GM23248 (cell line): ENCODE results near the gene CBY2. TPM values are rescaled to one million over a fixed set of nuclear protein-coding genes. Genes with fewer than 3 reads are reported as not detected.
"Not testable (repeated sequence)": the region's sequence is repeated elsewhere in the genome, so short reads cannot be mapped to it uniquely, and the experiment has no call there.

Experiments
- DNase-seq: peaks from one replicate; pipeline ENCODE4 v3.0.0-alpha.2; 2015
- H2AFZ ChIP-seq: fragments of 200-600 bp; sonication (generic); 2 replicates; pipeline ENCODE4 v1.6.1; 2016; ENCODE audit warnings: antibody characterized with exemption
- H3F3A ChIP-seq: fragments of 200-600 bp; sonication (generic); 2 replicates; pipeline ENCODE4 v1.6.1; 2016; ENCODE audit warnings: mild to moderate bottlenecking, antibody characterized with exemption, mixed run types; ENCODE audit not compliant: insufficient read depth
- H3K27ac ChIP-seq: fragments of 200-600 bp; sonication (generic); 2 replicates; pipeline ENCODE4 v1.5.1; 2016; ENCODE audit warnings: mild to moderate bottlenecking
- H3K27me3 ChIP-seq: fragments of 200-600 bp; sonication (generic); replicated peaks from 2 replicates; pipeline ENCODE4 v1.6.1; 2016; ENCODE audit warnings: mild to moderate bottlenecking; ENCODE audit not compliant: insufficient read depth
- H3K36me3 ChIP-seq: fragments of 200-600 bp; sonication (generic); 2 replicates; pipeline ENCODE4 v1.6.1; 2016; ENCODE audit warnings: low read depth, mild to moderate bottlenecking
- H3K4me1 ChIP-seq: fragments of 200-600 bp; sonication (generic); 2 replicates; pipeline ENCODE4 v1.6.1; 2016; ENCODE audit warnings: mild to moderate bottlenecking; ENCODE audit not compliant: insufficient read depth
- H3K4me2 ChIP-seq: fragments of 200-600 bp; sonication (generic); one replicate; pipeline ENCODE4 v1.6.1; 2016; ENCODE audit warnings: mild to moderate bottlenecking; ENCODE audit not compliant: unreplicated experiment
- H3K4me3 ChIP-seq: fragments of 200-600 bp; sonication (generic); 2 replicates; pipeline ENCODE4 v1.5.1; 2016; ENCODE audit warnings: mild to moderate bottlenecking
- H3K79me2 ChIP-seq: fragments of 200-600 bp; sonication (generic); 2 replicates; pipeline ENCODE4 v1.6.1; 2016; ENCODE audit warnings: mild to moderate bottlenecking; ENCODE audit not compliant: insufficient read depth
- H3K9ac ChIP-seq: fragments of 200-600 bp; sonication (generic); 2 replicates; pipeline ENCODE4 v1.6.1; 2016; ENCODE audit warnings: mild to moderate bottlenecking
- H3K9me2 ChIP-seq: fragments of 200-600 bp; sonication (generic); 2 replicates; pipeline ENCODE4 v1.6.1; 2016; ENCODE audit warnings: mixed run types, mild to moderate bottlenecking, moderate library complexity; ENCODE audit not compliant: insufficient read depth
- H3K9me3 ChIP-seq: fragments of 200-600 bp; sonication (generic); one replicate; pipeline ENCODE4 v1.6.1; 2017; ENCODE audit warnings: low read depth
- H4K20me1 ChIP-seq: fragments of 200-600 bp; sonication (generic); 2 replicates; pipeline ENCODE4 v1.6.0; 2016; ENCODE audit not compliant: insufficient read depth
- EZH2 ChIP-seq: fragments of 200-600 bp; sonication (generic); IDR thresholded peaks from 2 replicates; pipeline ENCODE4 v1.6.1; 2018; ENCODE audit warnings: antibody characterized with exemption, mild to moderate bottlenecking; ENCODE audit not compliant: insufficient read depth, poor library complexity, severe bottlenecking
- EZH2phosphoT487 ChIP-seq: fragments of 200-600 bp; sonication (generic); IDR thresholded peaks from 2 replicates; pipeline ENCODE4 v1.6.1; 2018; ENCODE audit warnings: antibody characterized with exemption, moderate library complexity, mild to moderate bottlenecking, low read depth; ENCODE audit not compliant: insufficient read depth
- WGBS, 2 experiments: methylation state at CpG; one replicate each; pipeline ENCODE4 v1.1.6; 2015 to 2017; ENCODE audit warnings: low lambda C conversion rate in 2 of 2, low coverage in 1 of 2; ENCODE audit errors: missing lambda C conversion rate in 2 of 2; 5-methylcytosine and 5-hydroxymethylcytosine counted together
- in situ Hi-C: fragments of 300-500 bp; cut with MboI; formaldehyde crosslinking; loops from 2 replicates; pipeline ENCODE4 v1.15.0; 2020
- polyA plus RNA-seq: library from polyadenylated mRNA; unstranded; fragments of >200 nt; fragmentation: Nextera tagmentation; extraction: Ambion mirVana; gene quantifications from 2 replicates; pipeline ENCODE4 v1.2.1, GENCODE V29; 2016
- total RNA-seq: library from RNA; depleted of rRNA; stranded (reverse); fragments of >200 nt; shearing (Covaris generic); gene quantifications from 2 replicates; pipeline ENCODE4 v1.2.3, GENCODE V29; 2014; rRNA removed

CBY2 gene, protein sequence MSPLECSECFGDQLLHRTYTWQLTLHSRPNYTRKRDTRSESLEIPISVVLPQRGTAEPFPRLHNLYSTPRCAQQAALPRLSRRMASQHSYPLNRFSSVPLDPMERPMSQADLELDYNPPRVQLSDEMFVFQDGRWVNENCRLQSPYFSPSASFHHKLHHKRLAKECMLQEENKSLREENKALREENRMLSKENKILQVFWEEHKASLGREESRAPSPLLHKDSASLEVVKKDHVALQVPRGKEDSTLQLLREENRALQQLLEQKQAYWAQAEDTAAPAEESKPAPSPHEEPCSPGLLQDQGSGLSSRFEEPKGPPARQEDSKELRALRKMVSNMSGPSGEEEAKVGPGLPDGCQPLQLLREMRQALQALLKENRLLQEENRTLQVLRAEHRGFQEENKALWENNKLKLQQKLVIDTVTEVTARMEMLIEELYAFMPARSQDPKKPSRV
- not detected in 2 replicates for total RNA-seq
- not detected in 2 replicates for polyA plus RNA-seq

GRCh38 chr13:45702088-45702487 is at the start of gene CBY2:
TSS of gene CBY2 (plus strand) at chr13:45702320. CDS start at chr13:45702391, 71 bp downstream.
- Histone ChIP-seq H3F3A (no peaks in the 10 kb centered on the region), H2AFZ (no peak within 1 kb of the TSS)
- TF ChIP-seq EZH2, result no peak
- no peak for TF ChIP-seq EZH2phosphoT487

DNA sequence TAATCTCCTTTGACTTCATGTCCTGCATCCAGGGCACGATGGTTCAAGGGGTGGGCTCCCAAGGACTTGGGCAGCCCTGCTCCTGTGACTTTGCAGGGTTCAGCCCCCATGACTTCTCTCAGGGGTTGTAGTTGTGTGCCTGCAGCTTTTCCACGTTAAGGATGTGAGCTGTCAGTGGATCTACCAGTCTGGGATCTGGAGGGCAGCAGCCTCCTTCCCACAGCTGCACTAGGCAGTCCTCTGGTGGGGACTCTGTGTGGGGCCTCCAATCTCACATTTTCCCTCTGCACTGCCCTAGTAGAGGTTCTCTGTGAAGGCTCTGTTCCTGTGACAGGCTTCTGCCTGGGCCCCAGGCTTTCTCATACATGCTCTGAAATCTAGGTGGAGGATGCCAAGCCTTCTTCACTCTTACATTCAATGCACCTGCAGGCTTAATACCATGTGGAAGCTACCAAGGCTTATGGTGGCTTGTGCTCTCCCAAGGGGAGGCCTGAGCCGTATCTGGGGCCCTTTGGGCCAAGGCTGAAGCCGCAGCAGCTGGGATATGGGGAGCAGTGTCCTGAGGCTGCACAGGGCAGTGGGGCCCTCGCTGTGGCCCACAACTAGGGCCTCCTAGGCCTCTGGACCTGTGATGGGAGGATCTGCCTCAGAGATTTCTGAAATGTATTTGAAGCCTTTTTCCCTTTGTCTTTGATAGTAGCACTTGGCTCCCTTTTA is 47.3 kb upstream of the CBY2 start:
- H3K9ac ChIP-seq, result no peak overlapping the region
- no peaks in the 10 kb centered on the region for H4K20me1 ChIP-seq
- no peaks in the 10 kb centered on the region for H3K27me3 ChIP-seq
- no peak for DNase-seq
- no peak overlapping the region for H3K4me2 ChIP-seq
- no peak overlapping the region for H3K27ac ChIP-seq
- 52 to 63% methylated on average over 5 of the region's 5 CpGs for WGBS, 2 experiments
- peaks cover 18% of the 10 kb centered on the region for H3K4me1 ChIP-seq
- TF ChIP-seq EZH2 (no peak), EZH2phosphoT487 (no peak)
- peaks cover 21% of the 10 kb centered on the region for H3F3A ChIP-seq
- no peak overlapping the region for H2AFZ ChIP-seq
- no peaks in the 10 kb centered on the region for H3K9me3 ChIP-seq
- no peaks in the 10 kb centered on the region for H3K9me2 ChIP-seq
- in situ Hi-C loops, result no loop called here
- H3K36me3 ChIP-seq, result no peaks in the 10 kb centered on the region
- no peak overlapping the region for H3K4me3 ChIP-seq
- H3K79me2 ChIP-seq, result no peaks in the 10 kb centered on the region

More at GRCh38 chr13:45702088-45702487, at the start of gene CBY2:
- H3K9me2 ChIP-seq, result no peaks in the 10 kb centered on the region
- H3K27ac ChIP-seq, result no peak within 1 kb of the TSS
- no peak within 1 kb of the TSS for H3K4me3 ChIP-seq
- H3K27me3 ChIP-seq, result peaks cover 46% of the 10 kb centered on the region
- in situ Hi-C loops, result no loop called here
- no peaks in the 10 kb centered on the region for H3K36me3 ChIP-seq
- H3K9ac ChIP-seq, result no peak within 1 kb of the TSS
- H3K4me2 ChIP-seq, result no peak within 1 kb of the TSS
- H3K4me1 ChIP-seq, result peaks cover under 1% of the 10 kb centered on the region; the same call in 1 of the 2 replicates
- H4K20me1 ChIP-seq, result no peaks in the 10 kb centered on the region
- H3K9me3 ChIP-seq, result no peaks in the 10 kb centered on the region
- H3K79me2 ChIP-seq, result no peaks in the 10 kb centered on the region
- no peak for DNase-seq
- 7 to 15% methylated on average over 1 of the region's 1 CpG for WGBS, 2 experiments

GRCh38 chr13:45658586-45659235 is 43.4 kb upstream of the CBY2 start:
- peak overlapping the region; percentile 65 for H3K4me2 ChIP-seq

DNA sequence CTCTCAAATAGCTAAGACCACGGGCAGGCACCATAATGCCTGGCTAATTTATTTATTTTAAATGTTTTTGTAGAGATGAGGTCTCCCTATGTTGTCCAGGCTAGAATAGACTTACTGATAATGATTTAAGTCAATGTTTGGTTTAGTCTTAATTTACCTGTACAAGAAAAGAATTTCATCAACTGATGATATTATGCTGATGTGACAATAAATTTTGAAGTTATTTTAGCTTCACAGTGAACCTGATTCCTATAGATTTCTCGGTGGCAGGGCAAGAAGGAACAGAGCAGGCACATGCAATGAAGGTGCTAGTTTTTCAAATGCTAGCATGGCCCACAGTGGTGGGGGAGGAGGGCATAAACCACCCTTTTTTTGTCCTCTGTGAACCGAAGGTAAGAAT is 42.6 kb upstream of the CBY2 start:
- Histone ChIP-seq H3K27me3 (no peaks in the 10 kb centered on the region), H3K27ac (peak overlapping the region; percentile 71), H3F3A (peaks cover 31% of the 10 kb centered on the region), H4K20me1 (no peaks in the 10 kb centered on the region), H3K79me2 (no peaks in the 10 kb centered on the region), H3K36me3 (no peaks in the 10 kb centered on the region), H3K9ac (no peak overlapping the region), H3K9me3 (no peaks in the 10 kb centered on the region), H3K9me2 (no peaks in the 10 kb centered on the region), H3K4me1 (peaks cover 23% of the 10 kb centered on the region), H3K4me2 (peak overlapping the region; percentile 65), H2AFZ (no peak overlapping the region), H3K4me3 (no peak overlapping the region)
- WGBS, 2 experiments, result 86 to 90% methylated on average over 3 of the region's 3 CpGs
- TF ChIP-seq EZH2 (no peak), EZH2phosphoT487 (no peak)
- no peak for DNase-seq
- in situ Hi-C loops, result no loop called here

More at GRCh38 chr13:45658586-45659235, 43.4 kb upstream of the CBY2 start:
- Histone ChIP-seq H3K9ac (peak overlapping the region; percentile 18; the same call in 1 of the 2 replicates), H3K4me3 (peak overlapping the region; percentile 31), H2AFZ (peak overlapping the region; percentile 29), H3K9me2 (no peaks in the 10 kb centered on the region), H3F3A (peaks cover 31% of the 10 kb centered on the region), H3K79me2 (no peaks in the 10 kb centered on the region), H4K20me1 (no peaks in the 10 kb centered on the region), H3K27me3 (no peaks in the 10 kb centered on the region), H3K27ac (peak overlapping the region; percentile 71), H3K9me3 (no peaks in the 10 kb centered on the region), H3K36me3 (no peaks in the 10 kb centered on the region), H3K4me1 (peaks cover 23% of the 10 kb centered on the region)
- WGBS, 2 experiments, result 5 to 7% methylated on average over 5 of the region's 5 CpGs
- TF ChIP-seq EZH2, result no peak
- no peak for TF ChIP-seq EZH2phosphoT487
- DNase-seq, result peak; percentile 94
- in situ Hi-C loops, result no loop called here

- WGBS, 2 experiments, result 71% methylated on average over 1 of the region's 1 CpG
- not testable (repeated sequence) for DNase-seq
Observed at GRCh38 chr13:45660458-45660857, 41.7 kb upstream of the CBY2 start.

More at GRCh38 chr13:45660458-45660857, 41.7 kb upstream of the CBY2 start:
- Histone ChIP-seq H3F3A (peaks cover 31% of the 10 kb centered on the region), H3K4me1 (peaks cover 23% of the 10 kb centered on the region)
- H2AFZ ChIP-seq, H3K36me3 ChIP-seq, H3K27me3 ChIP-seq, H3K4me3 ChIP-seq, H4K20me1 ChIP-seq, H3K9me3 ChIP-seq, H3K27ac ChIP-seq, H3K9ac ChIP-seq, H3K4me2 ChIP-seq, H3K79me2 ChIP-seq, H3K9me2 ChIP-seq, in situ Hi-C loops: not testable (repeated sequence)
